Progenitor cell of endocrine pancreas (in vitro differentiated cells): ENCODE data around the gene PLAA. TPM values are rescaled to one million over a fixed set of nuclear protein-coding genes. Genes with fewer than 3 reads are reported as not detected.

Experiments
- DNase-seq: peaks from one replicate; pipeline ENCODE4 v3.0.0; 2021; ENCODE audit warnings: low spot score; ENCODE audit not compliant: unreplicated experiment
- H3K27ac Mint-ChIP-seq: 2 replicates; pipeline ENCODE4 v1.8.0; 2021; ENCODE audit warnings: mild to moderate bottlenecking, moderate library complexity, mixed read lengths
- H3K27me3 Mint-ChIP-seq: 2 replicates; pipeline ENCODE4 v1.8.0; 2021; ENCODE audit warnings: mixed read lengths
- H3K36me3 Mint-ChIP-seq: 2 replicates; pipeline ENCODE4 v1.8.0; 2022; ENCODE audit warnings: mixed read lengths; ENCODE audit not compliant: insufficient read depth
- H3K4me1 Mint-ChIP-seq: 2 replicates; pipeline ENCODE4 v1.8.0; 2021; ENCODE audit warnings: low read depth, mixed read lengths
- H3K4me3 Mint-ChIP-seq: 2 replicates; pipeline ENCODE4 v1.8.0; 2021; ENCODE audit warnings: low read depth, mild to moderate bottlenecking, moderate library complexity, mixed read lengths
- H3K9me3 Mint-ChIP-seq: 2 replicates; pipeline ENCODE4 v1.8.0; 2021; ENCODE audit warnings: low read depth, mixed read lengths
- total RNA-seq: library from RNA; stranded (reverse); gene quantifications from 2 replicates; pipeline ENCODE4 v1.2.1, GENCODE V29; 2021
- TF ChIP-seq, protein P1 (sequence below): fragments of 200-600 bp; sonication (generic); IDR thresholded peaks from one replicate; pipeline ENCODE4 v1.5.0; 2021; ENCODE audit warnings: antibody characterized with exemption, mild to moderate bottlenecking; ENCODE audit not compliant: unreplicated experiment

PLAA gene
- total RNA-seq, 1 donor from 2014 or later = 46.6 TPM

GRCh38 chr9:26973989-26974388 lies 26.9 kb upstream of the PLAA start:
- DNase-seq = no peak
- peaks cover 19% of the 10 kb centered on the region for H3K36me3 Mint-ChIP-seq
- H3K4me1 Mint-ChIP-seq = peaks cover 7% of the 10 kb centered on the region
- peaks cover 10% of the 10 kb centered on the region for H3K9me3 Mint-ChIP-seq
- no peaks in the 10 kb centered on the region for H3K27me3 Mint-ChIP-seq
- H3K4me3 Mint-ChIP-seq = no peak overlapping the region
- TF ChIP-seq, protein P1, sequence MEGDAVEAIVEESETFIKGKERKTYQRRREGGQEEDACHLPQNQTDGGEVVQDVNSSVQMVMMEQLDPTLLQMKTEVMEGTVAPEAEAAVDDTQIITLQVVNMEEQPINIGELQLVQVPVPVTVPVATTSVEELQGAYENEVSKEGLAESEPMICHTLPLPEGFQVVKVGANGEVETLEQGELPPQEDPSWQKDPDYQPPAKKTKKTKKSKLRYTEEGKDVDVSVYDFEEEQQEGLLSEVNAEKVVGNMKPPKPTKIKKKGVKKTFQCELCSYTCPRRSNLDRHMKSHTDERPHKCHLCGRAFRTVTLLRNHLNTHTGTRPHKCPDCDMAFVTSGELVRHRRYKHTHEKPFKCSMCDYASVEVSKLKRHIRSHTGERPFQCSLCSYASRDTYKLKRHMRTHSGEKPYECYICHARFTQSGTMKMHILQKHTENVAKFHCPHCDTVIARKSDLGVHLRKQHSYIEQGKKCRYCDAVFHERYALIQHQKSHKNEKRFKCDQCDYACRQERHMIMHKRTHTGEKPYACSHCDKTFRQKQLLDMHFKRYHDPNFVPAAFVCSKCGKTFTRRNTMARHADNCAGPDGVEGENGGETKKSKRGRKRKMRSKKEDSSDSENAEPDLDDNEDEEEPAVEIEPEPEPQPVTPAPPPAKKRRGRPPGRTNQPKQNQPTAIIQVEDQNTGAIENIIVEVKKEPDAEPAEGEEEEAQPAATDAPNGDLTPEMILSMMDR = no peak
- H3K27ac Mint-ChIP-seq = no peak overlapping the region

DNA sequence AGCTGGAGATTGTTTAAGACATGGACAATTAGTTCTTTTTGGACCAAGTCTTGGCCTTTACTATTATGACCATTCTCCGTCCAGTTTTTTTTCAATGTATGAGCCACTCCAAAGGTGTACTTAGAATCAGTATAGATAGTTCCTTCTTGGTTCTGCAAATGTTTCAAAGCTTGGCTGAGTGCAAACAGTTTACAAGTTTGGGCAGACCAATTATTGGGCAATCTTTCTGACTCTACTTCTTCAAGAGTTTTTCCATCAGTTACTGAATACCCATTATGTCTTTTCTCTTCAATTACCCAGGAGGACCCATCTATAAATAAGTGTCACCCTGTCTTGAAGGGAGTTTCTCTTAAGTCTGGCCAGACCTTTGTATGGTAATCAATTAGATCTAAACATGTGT lies 24.7 kb upstream of the PLAA start:
- no peak for DNase-seq
- Mint-ChIP-seq H3K4me1 (peaks cover 13% of the 10 kb centered on the region), H3K27me3 (no peaks in the 10 kb centered on the region), H3K4me3 (no peak overlapping the region), H3K27ac (no peak overlapping the region), H3K36me3 (peaks cover 22% of the 10 kb centered on the region), H3K9me3 (peaks cover 24% of the 10 kb centered on the region)
- TF ChIP-seq, protein P1 = no peak

GRCh38 chr9:26956860-26957233 lies 9.8 kb upstream of the PLAA start:
- TF ChIP-seq, protein P1 = no peak
- Mint-ChIP-seq H3K4me1 (peaks cover 16% of the 10 kb centered on the region), H3K36me3 (peaks cover 3% of the 10 kb centered on the region), H3K27ac (peak overlapping the region; percentile 100), H3K9me3 (no peaks in the 10 kb centered on the region), H3K4me3 (peak overlapping the region; percentile 94), H3K27me3 (no peaks in the 10 kb centered on the region)
- DNase-seq = no peak

DNA sequence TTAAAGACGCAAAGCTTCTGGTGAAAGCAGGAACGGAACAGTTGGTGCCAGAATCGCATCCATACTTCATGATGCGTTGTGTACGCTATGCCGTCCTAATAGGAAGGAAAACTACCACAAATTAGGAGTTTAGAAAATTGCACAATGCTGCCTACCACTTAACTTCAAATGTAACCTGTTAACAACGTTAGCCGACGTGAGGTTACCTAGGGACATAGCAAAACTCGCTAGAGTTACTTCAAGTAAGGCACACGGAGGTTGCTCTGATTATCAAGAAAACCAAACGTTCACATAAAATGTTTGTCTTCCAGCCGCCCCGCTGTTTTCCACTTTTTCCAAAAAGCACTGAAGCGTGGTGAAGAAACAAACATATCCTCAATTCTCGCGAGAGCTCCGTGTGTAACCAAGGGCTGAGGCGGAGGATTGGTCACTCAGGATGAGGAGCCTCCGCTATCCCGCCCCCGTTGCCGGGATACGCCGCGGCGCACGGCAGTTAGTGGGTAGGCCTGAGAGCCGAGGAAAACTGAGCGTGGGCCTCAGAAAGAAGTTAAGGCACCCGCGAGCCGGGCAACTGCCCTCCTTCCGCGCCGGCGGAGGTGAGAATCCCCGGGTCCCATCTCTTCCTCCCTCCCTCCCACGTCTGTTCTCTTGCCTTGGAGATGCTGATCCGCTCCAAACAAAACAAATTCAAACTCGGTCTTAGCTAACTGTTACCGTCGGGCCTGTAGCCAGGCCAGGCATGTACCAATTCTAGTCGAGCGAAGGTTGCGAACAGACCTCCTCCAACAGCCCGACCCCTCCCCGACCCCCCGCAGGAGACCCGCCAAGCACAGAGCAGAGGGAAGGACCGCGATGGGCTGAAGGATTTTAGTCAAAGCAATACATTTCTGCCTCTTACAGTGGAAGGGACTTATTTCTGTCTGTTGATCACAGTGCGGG lies 9.1 kb upstream of the PLAA start, which contains the start of gene IFT74:
Gene IFT74, plus strand, starts transcription at position 492 of the 939 bp plus-strand sequence. CDS start 5,556 bp downstream, outside the sequence.
- DNase-seq = peak; percentile 92
- Mint-ChIP-seq H3K36me3 (no peaks in the 10 kb centered on the region), H3K27ac (peak within 1 kb of the TSS; percentile 100), H3K27me3 (no peaks in the 10 kb centered on the region), H3K4me3 (peak within 1 kb of the TSS; percentile 94), H3K9me3 (no peaks in the 10 kb centered on the region), H3K4me1 (peaks cover 16% of the 10 kb centered on the region)
- TF ChIP-seq, protein P1 = no peak

DNA sequence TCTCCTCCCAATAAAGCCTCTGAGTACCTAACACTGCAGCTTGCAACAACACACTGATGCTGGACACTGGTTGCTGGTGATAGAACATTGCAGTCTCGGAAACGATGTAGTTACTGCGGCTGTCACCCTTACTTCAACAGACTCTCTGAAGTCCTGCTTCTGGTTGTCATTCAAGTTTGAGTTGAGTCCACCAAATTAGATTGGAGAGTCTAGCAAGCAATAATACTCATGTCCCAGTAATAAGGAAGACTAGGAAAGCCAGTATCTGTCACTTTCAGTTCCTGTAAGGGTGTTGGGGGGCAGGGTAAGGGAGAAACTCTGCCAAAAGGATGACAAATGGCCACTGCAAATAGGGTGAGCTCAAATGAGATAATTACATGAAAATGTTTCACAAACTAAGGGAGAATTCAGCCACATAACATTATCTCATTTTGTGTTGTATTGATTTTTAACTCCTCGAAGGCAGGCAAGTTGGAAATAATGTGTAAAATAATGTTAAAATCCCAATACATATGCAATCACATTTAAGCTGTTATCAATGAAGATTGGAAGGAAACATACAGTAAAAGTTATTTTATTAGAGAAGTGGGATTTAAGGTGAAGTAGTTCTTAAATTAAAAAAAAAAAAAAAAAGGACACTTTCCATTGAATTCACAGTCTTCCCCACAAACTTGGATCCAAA lies 8.3 kb upstream of the PLAA start:
- H3K27ac Mint-ChIP-seq = peak overlapping the region; percentile 100
- no peaks in the 10 kb centered on the region for H3K36me3 Mint-ChIP-seq
- H3K9me3 Mint-ChIP-seq = no peaks in the 10 kb centered on the region
- DNase-seq = no peak
- peaks cover 16% of the 10 kb centered on the region for H3K4me1 Mint-ChIP-seq
- TF ChIP-seq, protein P1 = no peak
- peak overlapping the region; percentile 94 for H3K4me3 Mint-ChIP-seq
- H3K27me3 Mint-ChIP-seq = no peaks in the 10 kb centered on the region
